ENCODE measurements around the gene IP6K2. TPM values are rescaled to one million over a fixed set of nuclear protein-coding genes. Genes with fewer than 3 reads are reported as not detected.

The IP6K2 gene
- total and polyA plus RNA-seq, 2 of the 8 experiments (the other 6 are each of a cell fraction or from before 2014, with no cell fraction given): 95.8 to 144 TPM

- H3K9ac ChIP-seq (replicated peaks in 1 of 4; ENCODE audit: extremely low read depth in 1 of 4, low read depth in 3 of 4, low read length in 3 of 4): no peak overlapping the region
- H3K9me3 ChIP-seq (ENCODE audit: insufficient read depth in 2 of 2, low read depth in 1 of 2, low read length in 1 of 2): no peaks in the 10 kb centered on the region
- H4K8ac ChIP-seq (ENCODE audit: extremely low read depth, insufficient read depth, low read length): no peak overlapping the region
- no peak overlapping the region for H3K27ac ChIP-seq (ENCODE audit: low read depth, low read length)
- H3K4me2 ChIP-seq (ENCODE audit: insufficient read depth in 1 of 2, low read depth in 2 of 2, low read length in 2 of 2): no peak overlapping the region
- no peak overlapping the region for H2BK5ac ChIP-seq (ENCODE audit: low read depth, low read length)
- no peak overlapping the region for H4K5ac ChIP-seq (ENCODE audit: insufficient read length, low read depth, low read length)
- H2BK120ac ChIP-seq (replicated peaks; ENCODE audit: low read depth, low read length): no peak overlapping the region
- 93% methylated on average over 17 of the region's 17 CpGs; no CpG with 5 or more reads in 1 of the 2 experiments for WGBS, 2 experiments (ENCODE audit: extremely low coverage in 1 of 2, insufficient coverage in 1 of 2, insufficient read length in 1 of 2, insufficient replicate concordance in 2 of 2, low coverage in 1 of 2, low lambda C conversion rate in 2 of 2, missing lambda C conversion rate in 1 of 2)
- H3K18ac ChIP-seq (ENCODE audit: extremely low read depth, low read length): no peak overlapping the region
- ChIA-PET POLR2A (ENCODE audit: partially characterized antibody) (interaction anchor here (1.0 to 15.0 kb wide), 4 partner anchors 15 to 312 kb away, joined by 3 to 175 read pairs (median 4); partner anchors contain the start of gene CELSR3), CTCF (ENCODE audit: partially characterized antibody) (interaction anchor here (0.6 to 1.5 kb wide), 2 partner anchors 17 to 29 kb away, joined by 5 read pairs; no protein-coding TSS in a partner anchor)
- H3K23ac ChIP-seq (ENCODE audit: insufficient read length): no peak overlapping the region
- peaks cover 0 to 21% of the 10 kb centered on the region in 2 experiments for H4K20me1 ChIP-seq (replicated peaks in 1 of 2; ENCODE audit: control insufficient read depth in 1 of 2, insufficient read depth in 2 of 2, low read length in 2 of 2)
- no peak overlapping the region for H2AK5ac ChIP-seq (ENCODE audit: low read depth, low read length)
- H3K4ac ChIP-seq (replicated peaks; ENCODE audit: insufficient read length, low read depth, low read length): no peak overlapping the region
- no peak overlapping the region for H2BK15ac ChIP-seq (ENCODE audit: low read length)
- H3K14ac ChIP-seq (ENCODE audit: insufficient read length): no peak overlapping the region
- no peak overlapping the region for H3K56ac ChIP-seq (replicated peaks; ENCODE audit: insufficient read length, low read depth, low read length)
- H2BK12ac ChIP-seq (ENCODE audit: low read depth, low read length): no peak overlapping the region
- peaks cover 0 to 11% (median 4%) of the 10 kb centered on the region in 4 experiments; a peak in 3 of 7 replicates for H3K4me1 ChIP-seq (replicated peaks in 1 of 4; ENCODE audit: control insufficient read depth in 3 of 4, insufficient read depth in 4 of 4, low read length in 3 of 4)
- peaks cover 10% of the 10 kb centered on the region for H3K79me1 ChIP-seq (ENCODE audit: low read depth, low read length)
- DNase-seq (ENCODE audit: low read depth in 1 of 2, low spot score in 2 of 2) (no peak), FAIRE-seq (no peak)
- H3K4me3 ChIP-seq (ENCODE audit: extremely low read depth in 1 of 4, insufficient read depth in 2 of 4, low read depth in 3 of 4, low read length in 4 of 4): no peak overlapping the region
- no peaks in the 10 kb centered on the region for H3K27me3 ChIP-seq (replicated peaks in 1 of 4; ENCODE audit: control insufficient read depth in 3 of 4, extremely low read depth in 1 of 4, insufficient read depth in 3 of 4, low read length in 3 of 4)
- H3K23me2 ChIP-seq (ENCODE audit: low read depth, low read length): peaks cover 3% of the 10 kb centered on the region; the same call in 1 of the 2 replicates
- no peak overlapping the region for H2BK20ac ChIP-seq (ENCODE audit: low read length)
- H2AFZ ChIP-seq (ENCODE audit: low read length): no peak overlapping the region
- H4K91ac ChIP-seq (replicated peaks; ENCODE audit: insufficient read length, low read length): no peak overlapping the region
- H3K36me3 ChIP-seq (ENCODE audit: control insufficient read depth in 2 of 4, insufficient read depth in 4 of 4, low read length in 3 of 4): peaks cover 29 to 52% (median 43%) of the 10 kb centered on the region in 4 experiments; a peak in 7 of 8 replicates
- H3K79me2 ChIP-seq (ENCODE audit: control insufficient read depth in 1 of 2, insufficient read depth in 2 of 2, low read length in 2 of 2): peaks cover 0 to 21% of the 10 kb centered on the region in 2 experiments; a peak in 2 of 4 replicates
- no peak for TF ChIP-seq FOSL1 (IDR thresholded peaks at IDR 0.05; ENCODE audit: insufficient read depth, low read depth, low read length)
- no peak for TF ChIP-seq POLR2AphosphoS5 (IDR thresholded peaks at IDR 0.05; ENCODE audit: low read depth, low read length)
- no peak for TF ChIP-seq E2F6 (IDR thresholded peaks at IDR 0.05)
- no peak for TF ChIP-seq CBX8 (IDR thresholded peaks at IDR 0.05; ENCODE audit: borderline replicate concordance, low read depth, low read length)
- TF ChIP-seq SIX5 (IDR thresholded peaks at IDR 0.05; ENCODE audit: low read depth, low read length): no peak
- TF ChIP-seq SUZ12 (IDR thresholded peaks at IDR 0.05; ENCODE audit: low read length): no peak
- TF ChIP-seq, protein P1, sequence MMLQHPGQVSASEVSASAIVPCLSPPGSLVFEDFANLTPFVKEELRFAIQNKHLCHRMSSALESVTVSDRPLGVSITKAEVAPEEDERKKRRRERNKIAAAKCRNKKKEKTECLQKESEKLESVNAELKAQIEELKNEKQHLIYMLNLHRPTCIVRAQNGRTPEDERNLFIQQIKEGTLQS (IDR thresholded peaks at IDR 0.05; ENCODE audit: insufficient read depth, low read depth, low read length): no peak
- no peak for TF ChIP-seq ZNF274 (IDR thresholded peaks at IDR 0.05; ENCODE audit: borderline replicate concordance, extremely low read depth, low read length)
- no peak for TF ChIP-seq SIRT6 (IDR thresholded peaks at IDR 0.05; ENCODE audit: low read length)
- TF ChIP-seq SP1 (IDR thresholded peaks at IDR 0.05; ENCODE audit: low read depth, low read length): no peak
- no peak for TF ChIP-seq CTBP2 (IDR thresholded peaks at IDR 0.05; ENCODE audit: borderline replicate concordance, insufficient read depth, insufficient read length, low read length)
- no peak for TF ChIP-seq BACH1 (IDR thresholded peaks at IDR 0.05; ENCODE audit: low read length)
These were observed 36.0 kb downstream of the IP6K2 start for GRCh38 chr3:48680811-48681540.
